Neutrophil (primary cell): ENCODE results near the gene SYCE1.
"Not testable (repeated sequence)": the region's sequence is repeated elsewhere in the genome, so short reads cannot be mapped to it uniquely, and the experiment has no call there.

ENCODE experiments used
- H3K27ac ChIP-seq: fragments of 200-600 bp; sonication (generic); 2 replicates; pipeline ENCODE4 v1.5.1; 2016; ENCODE audit warnings: mild to moderate bottlenecking, moderate library complexity
- H3K27me3 ChIP-seq: fragments of 200-600 bp; sonication (generic); 2 replicates; pipeline ENCODE4 v1.6.0; 2016; ENCODE audit warnings: mild to moderate bottlenecking
- H3K36me3 ChIP-seq: fragments of 200-600 bp; sonication (generic); 2 replicates; pipeline ENCODE4 v1.5.1; 2017
- H3K4me1 ChIP-seq, 2 experiments: fragments of 200-600 bp in 1 of 2; sonication (generic) in 1 of 2; 1 replicate in 1 of 2; 2 replicates in 1 of 2; pipeline versions ENCODE4 v1.5.1 to v1.6.1; 2013 to 2016; ENCODE audit warnings: low read depth in 1 of 2, low read length in 1 of 2, mild to moderate bottlenecking in 1 of 2, moderate library complexity in 1 of 2; ENCODE audit not compliant: control insufficient read depth in 1 of 2, insufficient read depth in 1 of 2
- H3K4me3 ChIP-seq, 2 experiments: fragments of 200-600 bp in 1 of 2; sonication (generic) in 1 of 2; 1 replicate in 1 of 2; 2 replicates in 1 of 2; pipeline ENCODE4 v1.5.1; 2013 to 2016; ENCODE audit warnings: low read depth in 1 of 2, low read length in 1 of 2, mild to moderate bottlenecking in 1 of 2, moderate library complexity in 1 of 2
- H3K9me3 ChIP-seq: fragments of 200-600 bp; sonication (generic); 2 replicates; pipeline ENCODE4 v1.5.1; 2016
- TF ChIP-seq, protein P1 (sequence below): fragments of 200-600 bp; sonication (generic); IDR thresholded peaks from 2 replicates; pipeline ENCODE4 v1.5.1; 2016; ENCODE audit warnings: antibody characterized with exemption

The SYCE1 gene, protein sequence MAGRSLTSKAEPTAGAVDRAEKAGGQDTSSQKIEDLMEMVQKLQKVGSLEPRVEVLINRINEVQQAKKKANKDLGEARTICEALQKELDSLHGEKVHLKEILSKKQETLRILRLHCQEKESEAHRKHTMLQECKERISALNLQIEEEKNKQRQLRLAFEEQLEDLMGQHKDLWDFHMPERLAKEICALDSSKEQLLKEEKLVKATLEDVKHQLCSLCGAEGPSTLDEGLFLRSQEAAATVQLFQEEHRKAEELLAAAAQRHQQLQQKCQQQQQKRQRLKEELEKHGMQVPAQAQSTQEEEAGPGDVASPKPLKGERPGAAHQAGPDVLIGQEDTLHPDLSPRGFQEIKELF

DNA sequence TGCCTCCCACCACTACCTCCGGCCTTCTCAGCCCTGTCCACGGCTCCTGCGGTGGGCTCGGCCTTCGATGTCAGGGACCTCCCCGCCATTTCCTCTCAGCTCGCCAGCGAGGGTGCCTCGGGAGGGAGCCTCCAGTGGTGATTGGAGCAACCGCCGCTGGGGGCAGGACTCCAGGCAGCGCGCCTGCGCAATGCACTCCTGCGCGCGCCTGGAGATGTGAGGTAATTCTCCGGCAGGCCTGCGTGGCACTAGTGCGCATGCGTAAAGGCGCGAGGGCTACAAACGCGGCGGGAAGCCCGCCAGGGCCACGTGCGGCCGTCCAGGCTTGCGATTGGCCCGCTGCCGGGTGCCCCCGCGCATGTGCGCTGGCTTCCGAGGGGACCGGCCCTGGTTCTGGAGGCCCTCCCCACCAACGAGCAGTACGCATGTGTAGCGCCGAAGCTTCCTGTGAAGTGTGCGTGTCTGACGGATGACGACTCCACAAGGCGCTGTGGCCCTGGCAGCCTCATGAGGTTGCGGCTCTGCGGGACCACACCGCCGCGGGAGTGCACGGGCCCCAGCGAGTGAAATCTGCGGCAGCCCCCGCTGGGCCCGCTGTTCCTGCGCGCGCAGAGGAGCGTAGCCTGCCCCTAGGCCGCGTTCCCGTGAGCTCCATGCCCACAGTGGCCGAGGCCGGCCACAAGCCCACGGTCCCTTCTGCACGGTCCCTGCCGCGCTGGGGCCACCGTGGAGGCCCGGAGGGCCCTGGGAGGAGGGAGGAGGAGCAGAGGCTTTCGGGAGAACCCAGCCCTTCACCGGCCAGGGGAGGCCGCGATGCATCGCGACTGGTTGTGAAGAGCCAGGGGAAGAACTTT is at the start of gene SYCE1:
Gene SYCE1 (minus strand): TSS at position 143 of the 854 bp plus-strand sequence. CDS start 54 bp downstream, at position 89.
- no peaks in the 10 kb centered on the region for H3K36me3 ChIP-seq
- no peaks in the 10 kb centered on the region for H3K4me1 ChIP-seq
- H3K27ac ChIP-seq = no peak within 1 kb of the TSS
- TF ChIP-seq, protein P1, sequence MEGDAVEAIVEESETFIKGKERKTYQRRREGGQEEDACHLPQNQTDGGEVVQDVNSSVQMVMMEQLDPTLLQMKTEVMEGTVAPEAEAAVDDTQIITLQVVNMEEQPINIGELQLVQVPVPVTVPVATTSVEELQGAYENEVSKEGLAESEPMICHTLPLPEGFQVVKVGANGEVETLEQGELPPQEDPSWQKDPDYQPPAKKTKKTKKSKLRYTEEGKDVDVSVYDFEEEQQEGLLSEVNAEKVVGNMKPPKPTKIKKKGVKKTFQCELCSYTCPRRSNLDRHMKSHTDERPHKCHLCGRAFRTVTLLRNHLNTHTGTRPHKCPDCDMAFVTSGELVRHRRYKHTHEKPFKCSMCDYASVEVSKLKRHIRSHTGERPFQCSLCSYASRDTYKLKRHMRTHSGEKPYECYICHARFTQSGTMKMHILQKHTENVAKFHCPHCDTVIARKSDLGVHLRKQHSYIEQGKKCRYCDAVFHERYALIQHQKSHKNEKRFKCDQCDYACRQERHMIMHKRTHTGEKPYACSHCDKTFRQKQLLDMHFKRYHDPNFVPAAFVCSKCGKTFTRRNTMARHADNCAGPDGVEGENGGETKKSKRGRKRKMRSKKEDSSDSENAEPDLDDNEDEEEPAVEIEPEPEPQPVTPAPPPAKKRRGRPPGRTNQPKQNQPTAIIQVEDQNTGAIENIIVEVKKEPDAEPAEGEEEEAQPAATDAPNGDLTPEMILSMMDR = no peak
- no peak within 1 kb of the TSS for H3K4me3 ChIP-seq
- peaks cover 18% of the 10 kb centered on the region for H3K9me3 ChIP-seq
- peaks cover 13% of the 10 kb centered on the region for H3K27me3 ChIP-seq

DNA sequence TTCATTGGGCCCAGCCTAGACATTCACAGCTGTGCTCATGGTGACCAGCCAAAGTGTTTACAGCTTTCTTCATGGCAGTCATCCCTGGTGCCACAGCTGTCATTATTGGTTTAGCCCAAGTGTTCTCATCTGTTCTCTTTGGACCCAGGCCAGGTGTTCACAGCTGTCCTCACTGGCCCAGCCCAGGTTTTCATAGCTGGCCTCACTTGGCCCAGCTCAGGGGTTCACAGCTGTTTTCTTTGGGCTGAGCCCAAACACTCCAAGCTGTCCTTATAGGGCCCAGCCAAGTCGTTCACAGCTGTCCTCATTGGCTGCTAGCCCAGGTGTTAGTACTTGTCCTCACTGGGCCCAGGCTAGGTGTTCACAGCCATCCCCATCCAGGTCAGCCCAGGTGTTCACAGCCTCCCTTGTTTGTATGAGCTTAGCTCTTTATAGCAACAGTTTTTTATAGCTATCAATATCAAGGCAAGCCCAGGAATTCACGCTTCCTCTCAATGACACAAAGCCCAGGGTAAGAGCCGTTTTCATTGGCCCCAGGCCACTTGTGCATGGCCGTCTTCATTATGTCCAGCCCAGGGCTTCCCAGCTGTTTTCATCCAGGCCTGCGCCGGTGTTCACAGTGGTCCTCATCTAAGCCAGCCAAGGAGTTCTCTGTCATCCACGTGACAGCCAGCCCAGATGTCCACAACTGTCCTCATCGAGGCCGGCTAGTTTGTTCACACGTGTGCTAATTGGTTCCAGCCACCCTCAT is 49.6 kb upstream of the SYCE1 start:
- Histone ChIP-seq H3K9me3 (no peaks in the 10 kb centered on the region), H3K4me3 (no peak overlapping the region), H3K4me1 (no peaks in the 10 kb centered on the region), H3K27me3 (peaks cover 15% of the 10 kb centered on the region), H3K36me3 (no peaks in the 10 kb centered on the region), H3K27ac (no peak overlapping the region)
- TF ChIP-seq, protein P1 = no peak

DNA sequence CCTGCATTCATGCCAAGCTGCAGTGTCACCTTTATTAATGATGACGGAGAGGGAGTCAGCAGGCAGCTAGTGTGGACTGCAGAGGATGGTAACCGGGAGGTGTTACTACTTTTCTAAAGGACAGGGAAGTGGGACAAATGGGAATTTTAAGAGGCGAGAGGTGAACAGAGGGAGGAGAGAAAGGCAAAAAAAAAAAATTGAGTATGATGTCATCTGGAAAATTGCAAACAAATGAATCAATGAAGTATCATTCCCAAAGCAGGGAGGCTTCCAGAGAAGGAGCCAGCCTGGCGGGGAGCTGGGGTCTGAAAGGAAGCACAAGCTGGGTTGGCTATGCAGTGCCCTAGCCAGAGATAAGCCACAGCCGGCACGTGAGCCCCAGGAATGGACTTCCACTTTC is 48.3 kb upstream of the SYCE1 start:
- TF ChIP-seq, protein P1 = no peak
- peaks cover 15% of the 10 kb centered on the region for H3K27me3 ChIP-seq
- H3K36me3 ChIP-seq = no peaks in the 10 kb centered on the region
- no peaks in the 10 kb centered on the region for H3K4me1 ChIP-seq
- H3K9me3 ChIP-seq = no peaks in the 10 kb centered on the region
- no peak overlapping the region for H3K27ac ChIP-seq
- H3K4me3 ChIP-seq = no peak overlapping the region

DNA sequence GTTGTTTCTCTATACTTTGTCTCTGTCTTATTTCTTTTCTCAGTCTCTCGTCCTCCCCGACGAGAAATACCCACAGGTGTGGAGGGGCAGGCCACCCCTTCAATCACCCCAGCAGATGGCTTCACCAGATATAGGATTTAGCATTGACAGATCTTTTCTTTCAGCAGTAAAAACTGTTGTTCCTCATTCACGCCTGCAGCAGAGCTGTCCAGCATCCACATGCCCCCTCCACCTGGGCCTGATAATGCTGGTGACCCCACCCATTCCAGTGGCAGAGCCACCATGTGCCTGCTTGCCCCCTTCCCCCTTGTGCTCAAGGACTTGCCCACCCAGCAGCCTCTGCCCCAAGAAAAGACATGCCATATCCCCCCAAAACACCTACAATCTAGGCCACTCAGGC is 45.7 kb upstream of the SYCE1 start:
- Histone ChIP-seq H3K27ac (no peak overlapping the region), H3K4me1 (no peaks in the 10 kb centered on the region), H3K9me3 (no peaks in the 10 kb centered on the region), H3K36me3 (no peaks in the 10 kb centered on the region), H3K4me3 (no peak overlapping the region), H3K27me3 (peaks cover 23% of the 10 kb centered on the region)
- TF ChIP-seq, protein P1 = no peak

DNA sequence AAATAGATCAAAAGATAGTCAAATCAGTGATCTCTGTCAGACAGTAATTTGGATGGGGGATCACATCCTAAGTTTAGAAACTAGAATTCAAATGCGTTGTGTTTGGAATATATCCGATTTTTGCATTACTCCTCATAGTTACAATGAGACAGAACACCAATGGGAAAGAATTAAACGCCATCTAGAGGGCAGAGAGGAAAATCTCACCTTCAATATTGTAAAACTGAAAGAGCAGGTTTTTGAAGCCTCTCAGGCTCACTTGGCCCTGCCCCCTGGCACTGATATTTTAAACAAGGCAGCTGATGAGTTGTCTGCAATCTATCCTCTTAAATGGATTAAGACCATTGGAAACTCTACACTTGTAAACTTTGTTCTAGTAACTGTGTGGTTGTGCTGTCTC is 43.5 kb upstream of the SYCE1 start:
- Histone ChIP-seq H3K4me3 (no peak overlapping the region), H3K27ac (no peak overlapping the region), H3K27me3 (peaks cover 37% of the 10 kb centered on the region), H3K9me3 (no peaks in the 10 kb centered on the region), H3K36me3 (no peaks in the 10 kb centered on the region), H3K4me1 (no peaks in the 10 kb centered on the region)
- TF ChIP-seq, protein P1 = no peak

DNA sequence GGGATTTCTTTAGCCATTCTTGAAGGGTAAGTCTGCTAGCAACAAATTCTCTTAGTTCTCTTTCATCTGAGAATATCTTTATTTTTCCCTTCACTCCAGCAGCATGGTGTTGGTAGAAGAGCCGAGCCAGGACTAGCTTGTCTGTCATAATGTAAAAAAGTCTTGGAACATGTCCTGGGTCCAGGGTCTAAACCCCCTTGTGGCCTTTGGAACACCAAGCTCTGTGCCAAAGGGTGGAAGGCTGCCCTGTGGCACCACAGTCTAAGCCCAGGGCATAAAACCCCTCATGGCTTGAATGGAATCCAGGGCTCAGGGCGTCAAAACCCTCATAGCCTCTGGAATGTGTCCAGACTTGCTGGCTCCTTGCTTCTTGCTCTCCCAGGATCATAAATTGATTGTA is 38.1 kb upstream of the SYCE1 start:
- H3K4me1 ChIP-seq, H3K9me3 ChIP-seq, H3K27ac ChIP-seq, H3K4me3 ChIP-seq, H3K36me3 ChIP-seq: not testable (repeated sequence)
- H3K27me3 ChIP-seq = peaks cover 22% of the 10 kb centered on the region
